GM18520 (cell line): Measurements from ENCODE around the gene SIRT1.
"Not testable (repeated sequence)": the region's sequence is repeated elsewhere in the genome, so short reads cannot be mapped to it uniquely, and the experiment has no call there.

Source experiments
- ATAC-seq: cut with Tn5 transposase; IDR thresholded peaks from one replicate; pipeline ENCODE4 v1.9.1; 2021; ENCODE audit not compliant: unreplicated experiment

Gene SIRT1

DNA sequence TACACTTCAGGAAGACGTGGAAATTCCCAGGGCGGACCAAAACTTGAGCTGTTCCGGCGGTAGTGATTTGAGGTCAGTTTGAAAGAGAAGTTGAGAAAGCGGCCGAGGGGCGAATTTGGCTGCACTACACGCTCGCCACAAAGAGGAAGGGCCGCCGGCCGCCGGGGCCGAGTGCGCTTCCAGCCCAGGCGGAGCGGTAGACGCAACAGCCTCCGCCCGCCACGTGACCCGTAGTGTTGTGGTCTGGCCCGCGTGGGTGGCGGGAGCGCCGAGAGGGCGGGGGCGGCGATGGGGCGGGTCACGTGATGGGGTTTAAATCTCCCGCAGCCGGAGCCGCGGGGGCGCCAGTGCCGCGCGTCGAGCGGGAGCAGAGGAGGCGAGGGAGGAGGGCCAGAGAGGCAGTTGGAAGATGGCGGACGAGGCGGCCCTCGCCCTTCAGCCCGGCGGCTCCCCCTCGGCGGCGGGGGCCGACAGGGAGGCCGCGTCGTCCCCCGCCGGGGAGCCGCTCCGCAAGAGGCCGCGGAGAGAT lies at the start of gene SIRT1:
Gene SIRT1, plus strand, starts transcription at position 344 of the 529 bp plus-strand sequence. Its CDS starts 66 bp downstream, at position 410.
- peak; percentile 83 for ATAC-seq

DNA sequence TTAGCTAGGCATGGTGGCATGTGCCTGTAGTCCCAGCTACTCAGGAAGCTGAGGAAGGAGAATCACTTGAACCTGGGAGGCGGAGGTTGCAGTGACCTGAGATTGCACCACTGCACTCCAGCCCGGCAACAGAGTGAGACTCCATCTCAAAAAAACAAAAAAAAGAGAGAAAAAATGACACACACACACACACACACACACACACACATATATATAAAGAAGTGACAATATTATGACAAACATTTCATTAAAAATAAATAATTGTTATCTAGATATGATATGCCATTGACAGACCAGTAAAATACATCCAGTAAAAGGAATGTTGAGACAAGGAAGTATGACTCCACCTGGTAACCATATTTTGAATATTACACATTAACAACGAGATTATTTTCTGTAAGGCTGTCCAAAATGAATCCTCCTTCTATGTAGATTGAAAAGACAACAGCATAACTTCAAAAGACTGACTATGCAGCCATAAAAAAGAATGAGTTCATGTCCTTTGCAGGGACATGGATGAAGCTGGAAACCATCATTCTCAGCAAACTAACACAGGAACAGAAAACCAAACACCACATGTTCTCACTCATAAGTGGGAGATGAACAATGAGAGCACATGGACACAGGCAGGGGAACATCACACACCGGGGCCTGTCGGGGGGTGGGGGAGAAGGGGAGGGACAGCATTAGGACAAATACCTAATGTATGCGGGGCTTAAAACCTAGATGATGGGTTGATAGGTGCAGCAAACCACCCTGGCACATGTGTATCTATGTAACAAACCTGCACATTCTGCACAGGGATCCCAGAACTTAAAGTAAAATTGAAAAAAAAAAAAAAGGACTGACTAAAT lies 48.7 kb upstream of the SIRT1 start:
- ATAC-seq, result not testable (repeated sequence)

DNA sequence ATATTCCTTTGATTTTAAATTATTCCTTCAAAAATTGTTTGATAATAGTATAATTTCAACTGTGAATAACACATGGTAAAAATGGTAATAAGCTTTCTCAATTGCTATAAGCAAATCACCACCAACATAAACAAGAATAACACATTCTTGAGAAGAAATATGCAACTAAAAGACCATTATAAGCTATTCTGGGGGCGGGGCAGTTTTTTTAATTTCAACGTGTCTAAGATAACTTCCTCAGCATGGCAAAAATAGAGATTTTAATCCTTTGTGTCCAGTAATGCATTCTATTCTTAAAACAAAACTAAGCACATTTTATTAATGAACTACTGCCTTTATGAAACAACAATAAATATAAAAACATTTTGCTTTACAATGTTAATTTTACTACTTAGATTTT lies 48.0 kb upstream of the SIRT1 start:
- no peak for ATAC-seq

DNA sequence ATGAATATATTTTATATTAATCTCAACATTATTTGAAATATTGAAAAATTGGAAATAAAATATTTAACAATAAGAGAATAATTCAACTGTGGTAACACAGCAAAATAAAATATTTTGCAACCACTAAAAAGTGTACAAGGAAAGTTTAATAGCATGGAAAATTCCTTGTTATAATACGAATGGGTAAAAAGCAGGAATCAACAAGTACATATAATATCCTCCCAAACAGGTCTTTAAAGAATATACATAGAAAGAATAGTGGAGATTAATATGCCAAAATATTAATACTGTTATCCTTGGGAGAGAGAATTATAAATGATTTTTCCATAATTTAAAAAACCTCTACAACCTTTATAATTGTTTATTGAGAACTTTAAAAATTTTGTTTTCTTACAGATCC lies 47.5 kb upstream of the SIRT1 start:
- ATAC-seq, result no peak

DNA sequence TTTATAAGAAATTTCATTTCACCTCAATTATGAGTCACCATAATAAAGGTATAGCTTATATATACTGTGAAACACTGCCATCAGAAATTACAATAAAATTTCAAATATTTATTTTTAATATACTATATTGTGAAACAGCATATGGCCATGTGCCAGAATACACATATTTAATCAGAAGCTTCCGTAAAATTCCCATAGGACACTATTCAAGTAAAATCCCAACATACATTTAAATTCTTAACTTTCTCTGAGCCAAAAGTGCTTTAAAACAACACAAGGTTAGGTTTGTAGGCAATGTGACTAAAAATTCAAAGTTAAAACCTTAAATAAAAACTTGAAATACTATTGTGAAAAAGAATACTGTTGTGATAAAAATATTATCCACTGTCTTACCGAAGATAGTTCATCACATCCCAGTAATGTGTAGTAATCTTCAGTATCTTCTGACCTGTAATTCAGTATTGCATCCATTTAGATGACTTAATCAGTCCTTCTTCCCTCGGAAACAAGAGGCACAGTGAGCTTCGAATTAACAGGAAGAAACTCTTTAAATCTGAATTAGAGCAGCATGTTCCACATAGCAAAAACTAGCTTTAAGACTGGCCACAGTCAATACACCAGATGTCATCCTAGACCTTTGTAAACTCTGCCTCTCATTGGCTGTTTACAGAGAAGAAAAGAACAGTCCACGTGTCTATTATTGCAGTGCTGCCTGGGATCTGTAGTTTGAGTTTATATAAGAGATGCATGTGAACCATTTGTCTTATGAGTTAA lies 46.7 kb upstream of the SIRT1 start, which contains the start of gene DNAJC12:
Gene DNAJC12, minus strand, starts transcription at position 648 of the 774 bp plus-strand sequence. Its CDS starts 177 bp downstream, at position 471.
- no peak for ATAC-seq

DNA sequence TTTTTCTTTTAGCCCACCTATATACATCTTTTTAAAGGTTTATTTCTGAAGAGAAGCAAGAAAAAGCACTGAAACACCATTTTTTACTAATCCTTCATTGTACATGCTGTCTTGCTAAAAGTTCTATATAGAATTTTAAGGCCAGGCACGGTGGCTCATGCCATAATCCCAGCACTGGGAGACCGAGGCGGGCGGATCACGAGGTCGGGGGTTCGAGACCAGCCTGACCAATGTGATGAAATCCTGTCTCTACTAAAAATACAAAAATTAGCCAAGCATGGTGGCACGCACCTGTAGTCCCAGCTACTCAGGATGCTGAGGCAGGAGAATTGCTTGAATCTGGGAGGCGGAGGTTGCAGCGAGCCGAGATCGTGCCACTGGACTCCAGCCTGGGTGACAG lies 44.9 kb upstream of the SIRT1 start:
- ATAC-seq, result not testable (repeated sequence)

DNA sequence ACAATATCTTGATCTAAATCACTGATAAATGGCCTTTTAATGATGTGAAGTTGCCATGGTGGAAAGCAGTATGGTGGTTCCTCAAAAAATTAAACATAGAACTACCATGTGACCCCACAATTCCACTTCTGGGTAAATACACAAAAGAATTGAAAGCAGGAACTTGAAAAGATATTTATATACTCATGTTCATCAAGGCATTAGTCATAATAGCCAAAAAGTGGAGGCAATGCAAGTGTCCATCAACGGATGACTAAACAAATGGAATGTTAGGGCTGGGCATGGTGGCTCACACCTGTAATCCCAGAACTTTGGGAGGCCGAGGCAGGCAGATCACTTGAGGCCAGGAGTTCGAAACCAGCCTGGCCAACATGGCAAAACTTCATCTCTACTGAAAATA lies 44.5 kb upstream of the SIRT1 start:
- ATAC-seq, result no peak

DNA sequence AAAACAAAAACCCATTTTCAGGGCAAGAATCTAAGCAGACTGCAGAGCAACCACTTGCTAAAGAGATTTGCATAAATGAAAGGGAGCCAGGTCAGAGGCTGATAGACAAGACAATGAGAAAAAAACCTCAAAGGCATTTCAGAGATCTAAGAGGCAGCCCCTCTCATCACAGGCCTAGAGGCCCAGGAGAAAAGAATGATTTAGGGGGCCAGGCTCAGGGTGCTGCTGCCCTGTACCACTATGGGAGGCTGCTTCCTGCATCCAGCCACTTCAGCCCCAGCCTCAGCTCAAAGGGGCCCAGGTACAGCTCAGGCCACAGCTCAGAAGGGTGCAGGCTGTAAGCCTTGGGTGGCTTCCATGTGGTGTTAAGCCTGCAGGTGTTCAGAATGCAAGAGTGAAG lies 42.7 kb upstream of the SIRT1 start:
- no peak for ATAC-seq

DNA sequence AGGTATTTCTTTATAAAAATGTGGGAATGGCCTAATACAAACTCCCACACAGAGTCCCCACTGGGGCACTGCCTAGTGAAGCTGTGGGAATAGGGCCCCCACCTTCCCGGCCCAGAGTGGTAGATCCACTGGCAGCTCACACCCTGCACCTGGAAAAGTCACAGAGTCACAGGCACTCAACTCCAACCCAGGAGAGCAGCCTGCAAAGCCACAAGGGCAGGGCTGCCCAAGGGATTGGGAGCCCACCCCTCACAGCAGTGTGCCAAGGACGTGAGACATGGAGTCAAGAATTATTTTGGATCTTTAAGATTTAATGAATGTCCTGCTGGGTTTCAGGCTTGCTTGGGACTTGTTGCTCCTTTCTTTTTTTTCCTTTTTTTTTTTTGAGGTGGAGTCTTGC lies 41.2 kb upstream of the SIRT1 start:
- ATAC-seq, result no peak

DNA sequence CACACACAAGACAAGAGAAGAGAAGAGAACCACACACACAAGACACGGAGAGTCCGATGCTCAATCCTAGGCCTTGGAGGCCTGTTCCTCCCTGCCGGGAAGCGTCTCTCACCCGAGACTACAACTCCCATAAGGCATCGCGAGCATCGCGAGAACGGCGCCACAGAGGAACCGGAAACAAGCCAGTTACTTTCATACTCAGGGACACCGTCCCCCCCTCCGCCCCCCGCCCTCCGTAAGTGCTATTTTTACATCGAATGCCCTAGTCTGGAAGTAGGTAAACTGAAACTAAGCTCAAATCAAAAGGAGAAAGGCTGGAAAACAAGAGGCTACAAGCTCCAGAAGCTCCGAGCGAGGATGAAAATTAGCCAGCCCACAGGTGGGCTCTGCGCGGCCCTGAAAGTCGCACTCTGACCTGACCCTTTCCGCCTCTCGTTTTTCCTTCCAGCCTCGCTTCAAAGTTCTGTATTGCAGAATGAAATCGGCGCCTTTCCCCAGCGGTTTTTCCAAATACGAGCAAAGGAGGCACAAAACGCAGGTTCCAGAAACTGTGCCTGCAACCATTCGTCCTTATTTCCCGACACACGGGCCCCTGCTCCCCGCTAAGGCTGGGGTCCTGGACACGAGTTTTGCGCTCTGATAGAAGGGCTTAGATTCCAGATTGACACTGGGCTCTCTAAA lies 35.0 kb upstream of the SIRT1 start:
- peak; percentile 94 for ATAC-seq

DNA sequence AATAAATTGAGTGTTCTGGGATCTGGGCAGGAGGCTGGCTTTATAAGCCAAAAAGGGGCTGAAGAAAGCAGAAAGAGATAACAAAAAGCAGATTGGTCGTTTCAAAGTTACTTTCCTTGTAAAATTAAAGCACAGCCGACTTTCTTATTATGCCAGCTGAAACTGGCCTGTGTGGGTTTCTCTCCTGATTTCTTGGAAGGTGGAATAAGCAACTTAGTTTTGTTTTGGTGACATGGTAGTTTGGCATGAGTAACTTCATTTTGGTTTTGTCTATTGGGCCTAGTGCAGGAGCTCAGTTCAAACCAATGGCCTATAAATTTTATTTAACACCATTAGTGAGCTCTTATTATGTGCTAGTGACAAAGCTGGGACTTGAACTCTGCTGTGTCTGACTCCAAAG lies 33.3 kb upstream of the SIRT1 start:
- no peak for ATAC-seq

DNA sequence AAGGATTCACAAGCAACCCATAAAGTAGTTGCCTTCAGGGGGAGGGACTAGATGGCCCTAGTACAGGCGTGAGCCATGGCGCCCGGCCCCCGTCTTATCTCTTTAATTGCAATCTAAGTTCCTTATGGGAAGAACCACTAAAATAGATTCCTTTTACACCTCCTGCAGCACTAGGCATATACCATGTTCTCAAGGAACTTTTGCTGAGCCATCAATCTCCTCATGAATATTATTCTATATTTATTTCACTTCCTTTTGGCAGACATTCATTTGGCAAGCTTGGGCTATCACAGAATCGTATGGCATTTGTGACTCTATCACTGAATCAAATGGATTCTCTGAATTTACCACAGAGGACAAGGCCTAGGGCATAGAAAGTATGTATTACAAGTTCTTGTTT lies 31.7 kb upstream of the SIRT1 start:
- ATAC-seq, result no peak

DNA sequence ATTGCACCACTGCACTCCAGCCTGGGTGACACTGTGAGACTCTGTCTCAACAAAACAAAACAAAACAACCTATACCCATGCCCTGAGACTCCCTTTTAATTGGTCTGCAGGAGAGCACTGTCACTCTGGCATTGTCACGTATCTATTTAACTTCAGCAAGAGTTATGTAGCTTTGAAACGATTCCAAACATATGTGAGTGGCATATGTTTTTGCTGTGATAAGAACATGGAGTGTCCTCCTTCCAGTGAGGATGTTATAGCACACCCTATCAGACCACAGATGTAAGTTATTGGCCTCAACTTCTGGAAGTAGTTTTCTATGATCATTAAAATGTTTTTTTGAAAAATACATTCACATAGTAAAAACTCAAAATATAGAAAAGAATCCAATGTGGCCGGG lies 30.9 kb upstream of the SIRT1 start:
- no peak for ATAC-seq

DNA sequence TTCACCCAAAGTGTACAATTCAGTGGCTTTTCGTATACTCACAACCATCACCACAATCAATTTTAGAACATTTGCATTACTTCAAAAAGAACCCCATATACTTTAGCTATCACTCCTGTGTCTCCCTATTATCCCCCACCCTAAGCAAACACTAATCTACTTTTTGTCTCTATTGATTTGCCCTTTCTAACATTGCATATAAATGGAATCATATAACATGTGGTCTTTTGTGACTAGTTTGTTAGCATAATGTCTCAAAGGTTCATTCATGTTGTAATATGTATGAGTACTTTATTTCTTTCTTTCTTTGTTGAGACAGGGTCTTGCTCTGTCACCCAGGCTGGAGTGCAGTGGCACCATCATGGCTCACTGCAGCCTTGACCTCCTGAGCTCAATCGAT lies 25.5 kb upstream of the SIRT1 start:
- no peak for ATAC-seq

DNA sequence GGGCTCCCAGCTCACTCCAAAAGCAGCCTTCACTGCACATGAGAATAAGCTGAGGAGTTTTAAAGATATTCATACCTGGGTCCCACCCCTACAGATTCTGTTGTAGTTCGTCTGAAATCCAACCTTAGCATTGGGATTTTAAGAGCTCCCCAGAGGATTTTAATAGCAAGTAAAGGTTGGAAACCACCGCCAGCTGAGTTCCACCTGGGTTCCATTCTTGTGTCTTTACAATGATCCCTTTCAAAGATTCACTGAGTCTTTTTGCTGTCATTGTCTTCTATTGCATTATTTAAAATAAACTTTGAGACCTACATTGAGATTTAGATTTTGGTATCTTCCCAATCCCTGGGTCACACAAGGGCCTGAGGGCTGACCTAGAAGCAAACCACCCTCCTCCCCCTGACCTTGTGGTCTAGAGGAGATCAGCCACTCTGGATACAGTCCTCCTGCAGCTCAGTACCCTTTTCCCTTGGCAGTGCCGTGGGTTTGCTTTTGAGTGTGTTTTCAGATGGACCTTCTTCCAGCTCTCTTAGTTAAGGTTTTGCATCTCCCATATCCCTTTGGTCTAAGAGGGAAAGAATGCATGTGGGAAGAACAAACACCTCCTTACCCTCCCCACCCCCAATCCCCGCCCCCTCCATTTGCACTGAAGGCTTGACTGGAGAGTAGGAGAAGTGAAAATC lies 22.6 kb upstream of the SIRT1 start:
- no peak for ATAC-seq

DNA sequence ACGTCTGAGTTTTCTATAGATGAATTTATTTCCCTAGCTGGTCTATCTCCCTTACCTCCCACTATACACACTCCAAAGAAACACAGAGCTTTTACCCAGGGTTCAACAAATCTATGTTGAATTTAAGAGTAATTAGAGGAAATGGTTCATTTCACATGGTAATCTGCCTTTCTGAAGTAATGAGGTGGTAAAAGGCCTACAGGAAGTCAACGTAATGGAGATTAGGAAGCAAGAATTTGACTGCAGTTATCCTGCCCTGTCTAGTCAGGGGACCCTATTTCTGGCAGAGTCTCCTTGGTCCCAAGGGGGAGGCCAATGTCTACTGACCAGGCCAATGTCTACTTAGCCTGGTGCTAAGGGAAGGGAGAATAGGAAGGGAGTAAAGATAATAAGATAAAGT lies 21.4 kb upstream of the SIRT1 start:
- ATAC-seq, result no peak

DNA sequence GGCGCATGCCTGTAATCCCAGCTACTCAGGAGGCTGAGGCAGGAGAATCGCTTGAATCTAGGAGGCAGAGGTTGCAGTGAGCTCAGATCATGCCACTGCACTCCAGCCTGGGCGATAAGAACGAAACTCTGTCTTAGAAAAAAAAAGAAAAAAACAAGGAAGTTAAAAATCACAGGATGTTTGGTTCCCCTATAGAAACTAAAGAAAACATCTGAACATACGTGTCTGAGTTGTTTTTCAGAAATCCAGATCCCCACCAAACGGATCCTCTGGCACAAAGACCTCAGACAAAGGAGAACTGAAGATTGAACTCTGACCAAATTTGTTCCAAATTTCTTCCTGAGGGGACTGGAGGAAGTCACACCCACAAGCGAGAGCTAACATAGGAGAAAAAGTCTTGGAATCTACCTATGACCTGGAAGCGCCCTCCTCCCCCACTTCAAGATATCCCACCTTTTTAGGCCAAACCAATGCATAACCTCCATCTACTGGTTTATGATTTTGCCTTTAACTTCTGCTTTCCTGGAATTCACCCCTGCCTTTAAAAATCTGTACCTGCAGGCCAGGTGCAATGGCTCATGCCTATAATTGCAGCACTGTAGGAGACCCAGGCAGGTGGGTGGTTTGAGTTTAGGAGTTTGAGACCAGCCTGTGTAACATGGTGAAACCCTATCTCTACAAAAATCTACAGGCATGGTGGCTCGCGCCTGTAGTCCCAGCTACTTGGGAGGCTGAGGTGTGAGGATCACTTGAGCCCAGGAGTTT lies 19.7 kb upstream of the SIRT1 start:
- ATAC-seq, result no peak

DNA sequence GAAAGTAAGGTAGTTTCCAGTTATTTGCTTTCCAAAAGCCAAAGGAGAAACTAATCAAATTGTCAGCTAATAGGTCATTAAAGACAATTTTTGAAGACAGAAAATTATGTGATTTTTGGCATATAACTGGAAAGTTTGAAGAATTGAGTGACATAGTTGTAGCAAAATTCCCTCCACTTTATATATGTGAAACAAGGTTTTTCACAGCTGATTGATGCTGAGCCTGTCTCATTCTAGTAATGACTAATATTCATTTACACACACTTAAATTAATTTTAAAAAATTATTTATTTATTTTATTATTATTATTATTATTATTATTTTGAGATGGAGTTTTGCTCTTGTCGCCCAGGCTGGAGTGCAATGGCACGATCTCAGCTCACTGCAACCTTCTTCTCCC lies 16.3 kb upstream of the SIRT1 start:
- ATAC-seq, result no peak

DNA sequence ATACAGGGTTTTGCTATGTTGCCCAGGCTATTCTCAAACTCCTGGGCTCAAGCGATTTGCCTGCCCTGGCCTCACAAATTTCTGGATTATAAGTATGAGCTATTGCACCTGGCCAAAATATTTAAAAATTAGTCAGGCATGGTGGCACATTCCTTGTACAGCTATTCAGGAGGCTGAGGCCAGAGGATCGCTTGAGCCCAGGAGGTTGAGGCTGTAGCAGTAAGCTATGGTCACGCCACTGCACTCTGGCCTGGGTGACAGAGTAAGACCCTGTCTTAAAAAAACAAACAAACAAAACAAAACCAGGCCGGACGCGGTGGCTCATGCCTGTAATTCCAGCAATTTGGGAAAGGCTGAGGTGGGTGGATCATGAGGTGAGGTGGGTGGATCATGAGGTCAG lies 14.5 kb upstream of the SIRT1 start:
- no peak for ATAC-seq
